Adipocyte (in vitro differentiated cells): ENCODE data around the gene TRIP13.
"Not testable (repeated sequence)": the region's sequence is repeated elsewhere in the genome, so short reads cannot be mapped to it uniquely, and the experiment has no call there.

ENCODE experiments used
- DNase-seq: peaks from one replicate; pipeline ENCODE4 v3.0.0-alpha.2; 2015; ENCODE audit warnings: low read depth
- H3K27me3 ChIP-seq: replicated peaks from 2 replicates; pipeline ENCODE4 v1.7.0; 2013; ENCODE audit warnings: mild to moderate bottlenecking, low read length, moderate library complexity; ENCODE audit not compliant: control insufficient read depth, insufficient read depth
- H3K36me3 ChIP-seq: 2 replicates; pipeline ENCODE4 v1.7.0; 2013; ENCODE audit warnings: low read length, mild to moderate bottlenecking, moderate library complexity; ENCODE audit not compliant: control insufficient read depth, insufficient read depth, severe bottlenecking
- H3K4me1 ChIP-seq: 2 replicates; pipeline ENCODE4 v1.7.0; 2013; ENCODE audit warnings: mild to moderate bottlenecking, low read length, moderate library complexity; ENCODE audit not compliant: control insufficient read depth, insufficient read depth
- H3K4me3 ChIP-seq: 2 replicates; pipeline ENCODE4 v1.7.0; 2013; ENCODE audit warnings: mild to moderate bottlenecking, low read length, moderate library complexity
- H3K9ac ChIP-seq: 2 replicates; pipeline ENCODE4 v1.7.0; 2013; ENCODE audit warnings: mild to moderate bottlenecking, low read length, moderate library complexity
- H3K9me3 ChIP-seq: 2 replicates; pipeline ENCODE4 v1.7.0; 2013; ENCODE audit warnings: mild to moderate bottlenecking, low read length, moderate library complexity; ENCODE audit not compliant: control insufficient read depth

The TRIP13 gene

DNA sequence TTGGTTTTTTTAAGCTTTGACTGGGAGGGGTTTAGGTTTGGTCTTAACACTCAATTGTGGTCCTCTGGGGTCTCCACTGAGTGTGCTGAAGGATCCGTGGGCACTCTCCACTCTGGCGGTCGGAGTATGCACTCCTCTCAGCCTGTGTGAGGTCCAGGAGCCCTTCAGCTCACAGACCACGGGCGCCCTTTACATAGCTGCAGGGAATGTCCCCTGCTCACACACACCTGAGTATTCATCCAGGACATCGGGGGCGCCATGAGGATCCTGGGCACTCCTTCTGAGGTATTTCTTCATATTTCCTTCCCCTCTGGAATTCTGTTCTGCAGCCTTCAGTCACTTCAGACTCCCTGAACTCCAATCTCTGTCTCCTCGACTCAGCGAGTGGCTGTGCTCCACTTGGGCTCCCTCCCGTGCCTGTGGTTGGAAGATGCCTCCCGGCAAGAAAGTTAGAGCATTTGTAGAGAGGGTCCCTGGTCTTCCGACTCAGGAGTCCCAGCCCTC lies 12.5 kb downstream of the TRIP13 start:
- Histone ChIP-seq H3K4me1 (no peaks in the 10 kb centered on the region), H3K4me3 (no peak overlapping the region), H3K27me3 (no peaks in the 10 kb centered on the region), H3K36me3 (peaks cover 3% of the 10 kb centered on the region), H3K9ac (no peak overlapping the region), H3K9me3 (no peaks in the 10 kb centered on the region)
- DNase-seq = no peak

DNA sequence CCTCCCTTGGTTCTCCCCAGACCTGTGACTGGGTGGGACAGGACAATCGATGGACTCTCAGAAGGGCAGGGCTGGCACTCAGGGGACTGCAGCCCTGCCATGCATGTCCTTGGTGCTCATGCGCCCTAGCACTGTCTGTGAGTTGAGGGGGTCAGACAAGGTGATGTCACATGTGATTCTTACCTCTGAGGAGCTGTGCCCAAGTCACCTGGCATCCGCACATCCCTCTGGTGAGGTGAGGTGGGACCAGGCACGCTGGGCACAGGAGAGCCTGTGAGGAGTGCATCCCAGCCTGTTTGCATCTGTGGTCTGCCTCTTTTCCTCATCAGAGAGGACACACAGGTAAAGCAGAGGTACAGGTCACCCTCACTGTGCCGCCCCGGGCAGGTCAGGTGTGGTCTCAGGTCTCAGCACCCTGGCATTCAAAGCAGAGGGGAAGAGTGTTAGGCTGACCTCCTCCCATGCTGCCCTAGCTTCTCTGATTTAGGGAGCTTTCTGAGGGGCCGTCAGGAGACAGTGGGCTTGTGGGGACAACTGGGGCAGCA lies 14.8 kb downstream of the TRIP13 start:
- Histone ChIP-seq H3K27me3 (no peaks in the 10 kb centered on the region), H3K9ac (no peak overlapping the region), H3K36me3 (peaks cover 3% of the 10 kb centered on the region), H3K4me1 (no peaks in the 10 kb centered on the region), H3K4me3 (no peak overlapping the region), H3K9me3 (no peaks in the 10 kb centered on the region)
- no peak for DNase-seq

DNA sequence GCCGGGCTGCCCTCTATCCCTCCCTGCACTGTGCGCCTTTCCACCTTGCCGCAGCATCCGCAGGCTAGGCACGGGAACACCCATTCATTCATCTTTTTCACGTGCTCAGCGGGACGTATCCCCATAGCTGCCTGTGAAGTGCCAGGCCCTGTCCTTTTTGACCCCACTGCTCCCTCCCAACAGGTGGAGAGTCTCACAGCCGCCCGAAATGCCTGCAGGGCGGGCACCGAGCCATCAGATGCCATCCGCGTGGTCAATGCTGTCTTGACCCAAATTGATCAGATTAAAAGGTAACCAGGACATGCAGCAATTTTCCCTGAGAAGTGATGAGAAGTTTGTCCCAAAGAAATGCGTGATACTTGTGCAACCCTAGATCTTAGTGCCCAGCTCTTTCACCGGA lies 15.5 kb downstream of the TRIP13 start:
- no peaks in the 10 kb centered on the region for H3K4me1 ChIP-seq
- H3K4me3 ChIP-seq = no peak overlapping the region
- H3K9me3 ChIP-seq = no peaks in the 10 kb centered on the region
- no peak for DNase-seq
- no peaks in the 10 kb centered on the region for H3K27me3 ChIP-seq
- H3K9ac ChIP-seq = no peak overlapping the region
- peaks cover 3% of the 10 kb centered on the region for H3K36me3 ChIP-seq

DNA sequence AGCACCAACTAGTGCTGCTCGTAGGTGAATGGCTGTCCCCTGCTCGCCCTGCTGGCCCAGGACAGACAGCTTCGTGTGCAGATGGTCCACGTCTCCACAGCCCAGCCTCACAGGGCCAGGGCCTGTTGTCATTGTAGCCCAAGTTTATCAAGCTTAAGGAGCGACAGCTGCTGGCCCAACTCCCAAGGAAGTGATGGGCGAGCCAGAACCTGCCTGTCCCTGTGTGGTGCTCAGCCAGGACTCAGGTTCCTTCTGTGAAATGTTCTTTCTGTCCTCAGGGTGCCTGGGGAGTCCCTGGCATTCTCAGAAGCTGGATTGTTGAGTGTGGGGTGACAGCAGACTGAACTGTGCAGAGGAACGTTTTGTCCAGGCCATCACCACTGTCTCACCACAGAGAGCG lies 16.4 kb downstream of the TRIP13 start:
- H3K36me3 ChIP-seq = peaks cover 3% of the 10 kb centered on the region
- H3K27me3 ChIP-seq = no peaks in the 10 kb centered on the region
- H3K9ac ChIP-seq = no peak overlapping the region
- H3K4me1 ChIP-seq = no peaks in the 10 kb centered on the region
- H3K9me3 ChIP-seq = no peaks in the 10 kb centered on the region
- no peak for DNase-seq
- no peak overlapping the region for H3K4me3 ChIP-seq

DNA sequence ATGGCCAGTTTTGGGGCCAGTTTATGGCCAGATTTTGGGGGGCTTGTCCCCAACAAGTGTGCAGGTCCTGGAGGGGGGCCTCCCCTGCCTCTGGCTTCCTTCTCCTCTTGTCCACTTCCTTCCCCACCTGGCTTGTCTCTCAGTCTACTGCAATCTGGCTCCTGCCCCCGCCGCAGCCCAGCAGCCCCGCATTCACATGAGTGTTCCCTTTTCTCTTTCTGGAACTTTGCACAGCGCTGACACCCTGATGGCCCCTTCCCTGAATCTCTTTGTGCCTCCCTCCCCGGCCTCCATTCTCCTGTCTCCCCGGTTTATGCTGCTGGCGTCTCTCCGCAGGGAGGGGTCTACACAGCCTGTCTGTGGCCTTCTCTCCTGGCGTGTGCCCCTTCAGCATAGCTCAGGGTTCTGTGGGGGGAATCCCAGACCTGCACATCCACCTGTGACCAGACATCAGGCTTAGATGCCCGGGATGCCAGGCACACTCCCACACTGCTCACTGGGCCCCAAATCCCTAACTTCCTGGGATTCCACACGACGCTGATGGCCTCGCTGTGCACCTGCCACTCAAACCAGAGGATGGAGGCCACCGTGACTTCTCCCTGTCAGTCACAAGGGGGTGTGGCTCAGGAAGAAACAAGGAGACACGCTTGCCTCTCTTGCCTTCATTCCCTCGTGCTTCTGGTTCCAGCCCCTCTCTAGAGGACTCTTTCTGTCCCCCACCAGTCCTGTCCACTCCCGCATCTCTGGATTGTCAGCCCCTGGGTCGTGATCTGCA lies 17.5 kb downstream of the TRIP13 start:
- no peak for DNase-seq
- Histone ChIP-seq H3K9me3 (no peaks in the 10 kb centered on the region), H3K4me3 (no peak overlapping the region), H3K36me3 (peaks cover 3% of the 10 kb centered on the region), H3K4me1 (no peaks in the 10 kb centered on the region), H3K9ac (no peak overlapping the region), H3K27me3 (no peaks in the 10 kb centered on the region)

DNA sequence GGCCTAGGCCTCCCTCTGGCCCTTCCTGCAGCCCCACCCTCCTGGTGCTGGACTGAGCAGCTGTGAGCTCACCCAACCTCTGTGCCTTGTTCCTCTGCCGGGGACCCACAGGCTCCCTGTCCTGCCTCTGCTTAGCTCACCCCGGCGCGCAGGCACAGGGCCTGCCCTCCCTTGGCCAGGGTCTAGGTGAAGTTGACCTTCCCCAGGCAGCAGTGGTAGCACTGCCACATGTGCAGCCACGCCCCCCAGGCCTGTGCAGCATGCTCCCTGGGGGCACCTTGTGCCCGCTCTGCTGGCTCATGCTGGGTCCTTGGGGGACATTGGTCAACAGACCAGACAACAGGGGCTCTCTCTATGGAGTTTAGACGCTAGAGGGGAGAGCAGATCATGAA lies 18.1 kb downstream of the TRIP13 start:
- peaks cover 3% of the 10 kb centered on the region for H3K36me3 ChIP-seq

DNA sequence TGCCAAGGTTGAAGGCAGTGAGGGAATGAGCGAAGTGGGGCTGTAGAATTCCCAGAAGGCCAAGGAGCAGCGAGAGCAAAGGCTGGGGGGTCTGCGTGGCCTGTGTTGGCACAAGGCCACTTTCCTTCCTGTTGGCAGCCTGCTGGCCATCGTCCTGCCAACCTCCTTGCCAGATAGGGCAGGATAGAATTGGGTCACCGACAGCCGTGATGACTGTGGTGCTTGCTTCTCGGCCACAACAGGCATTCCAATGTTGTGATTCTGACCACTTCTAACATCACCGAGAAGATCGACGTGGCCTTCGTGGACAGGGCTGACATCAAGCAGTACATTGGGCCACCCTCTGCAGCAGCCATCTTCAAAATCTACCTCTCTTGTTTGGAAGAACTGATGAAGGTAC lies 18.9 kb downstream of the TRIP13 start:
- no peaks in the 10 kb centered on the region for H3K27me3 ChIP-seq
- DNase-seq = no peak
- no peak overlapping the region for H3K9ac ChIP-seq
- no peak overlapping the region for H3K4me3 ChIP-seq
- H3K4me1 ChIP-seq = no peaks in the 10 kb centered on the region
- peaks cover 3% of the 10 kb centered on the region for H3K36me3 ChIP-seq
- no peaks in the 10 kb centered on the region for H3K9me3 ChIP-seq

More for the DNA sequence above, 18.1 kb downstream of the TRIP13 start:
- Histone ChIP-seq H3K27me3 (no peaks in the 10 kb centered on the region), H3K9ac (no peak overlapping the region), H3K4me1 (no peaks in the 10 kb centered on the region), H3K9me3 (no peaks in the 10 kb centered on the region), H3K4me3 (no peak overlapping the region)
- no peak for DNase-seq

DNA sequence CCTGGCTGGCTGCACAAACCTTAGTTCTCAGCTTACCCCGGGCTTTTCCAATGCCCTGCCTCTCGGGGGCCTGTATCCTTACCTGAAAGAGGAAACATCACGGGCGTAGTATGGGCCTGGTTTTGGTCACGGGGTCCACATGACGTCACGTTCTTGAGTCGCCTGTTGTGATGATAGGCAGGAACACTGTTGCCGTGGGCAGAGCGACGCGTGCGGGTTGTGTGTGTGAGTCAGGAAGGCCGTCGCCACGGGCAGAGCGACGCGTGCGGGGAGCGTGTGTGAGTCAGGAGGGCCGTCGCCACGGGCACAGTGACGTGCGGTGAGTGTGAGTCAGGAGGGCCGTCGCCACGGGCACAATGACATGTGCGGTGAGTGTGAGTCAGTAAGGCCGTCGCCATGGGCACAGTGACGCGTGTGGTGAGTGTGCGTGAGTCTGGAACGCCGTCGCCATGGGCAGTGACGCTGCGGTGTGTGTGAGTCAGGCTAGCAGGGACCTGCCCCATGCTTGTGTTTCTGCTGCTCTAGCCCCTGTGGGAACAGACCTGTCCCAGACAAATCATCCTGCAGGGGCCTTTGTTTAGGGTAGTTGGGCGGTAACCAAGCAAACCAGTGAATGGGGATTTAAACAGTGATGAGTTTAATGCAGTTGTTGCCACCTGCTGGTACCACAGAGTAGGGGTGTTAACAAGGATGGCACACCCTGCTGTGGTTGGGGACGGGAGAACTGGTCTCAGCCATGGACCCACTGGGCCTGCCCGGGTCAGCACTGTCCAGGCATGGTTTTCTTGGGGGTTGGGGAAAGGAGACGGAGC lies 19.8 kb downstream of the TRIP13 start:
- no peak for DNase-seq

DNA sequence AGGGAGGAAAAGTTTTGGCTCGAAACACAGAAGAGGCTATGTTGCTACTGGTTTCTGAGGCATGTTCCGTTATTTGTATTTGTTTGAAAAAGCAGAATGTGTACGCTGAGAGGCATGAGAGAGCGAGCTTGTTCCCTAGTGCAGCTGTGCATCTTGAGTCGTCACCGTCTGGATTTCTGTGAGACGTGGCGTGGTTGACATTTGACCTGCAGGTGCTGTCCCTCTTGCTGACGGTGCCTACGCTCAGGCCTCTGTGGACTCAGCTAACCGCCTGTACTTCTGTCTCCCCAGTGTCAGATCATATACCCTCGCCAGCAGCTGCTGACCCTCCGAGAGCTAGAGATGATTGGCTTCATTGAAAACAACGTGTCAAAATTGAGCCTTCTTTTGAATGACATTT lies 21.5 kb downstream of the TRIP13 start:
- H3K27me3 ChIP-seq = no peaks in the 10 kb centered on the region
- H3K36me3 ChIP-seq = no peaks in the 10 kb centered on the region
- no peak for DNase-seq
- no peaks in the 10 kb centered on the region for H3K9me3 ChIP-seq
- H3K4me1 ChIP-seq = no peaks in the 10 kb centered on the region
- H3K4me3 ChIP-seq = no peak overlapping the region
- H3K9ac ChIP-seq = no peak overlapping the region

More for the DNA sequence above, 19.8 kb downstream of the TRIP13 start:
- H3K4me1 ChIP-seq = no peaks in the 10 kb centered on the region
- H3K27me3 ChIP-seq = no peaks in the 10 kb centered on the region
- no peak overlapping the region for H3K4me3 ChIP-seq
- peaks cover 3% of the 10 kb centered on the region for H3K36me3 ChIP-seq
- no peak overlapping the region for H3K9ac ChIP-seq
- H3K9me3 ChIP-seq = no peaks in the 10 kb centered on the region

DNA sequence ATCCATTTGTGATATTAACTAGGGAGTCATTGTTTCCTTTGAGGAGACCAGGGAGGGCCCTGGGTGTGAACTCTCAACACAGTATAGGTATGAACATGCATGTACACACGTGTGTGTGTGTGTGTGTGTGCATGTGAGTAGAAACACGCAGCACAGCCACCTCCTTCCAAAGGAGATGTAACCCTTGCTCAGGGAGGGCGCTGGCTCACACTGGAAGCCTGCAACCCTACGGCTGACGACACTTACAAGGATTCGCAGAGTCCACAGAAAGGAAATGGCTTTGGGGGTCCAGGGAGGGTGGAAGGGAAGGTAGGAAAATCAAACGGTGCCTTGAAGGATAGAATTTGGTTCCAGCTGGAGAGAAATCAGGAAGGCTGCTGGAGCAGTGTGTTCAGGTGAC lies 21.9 kb downstream of the TRIP13 start:
- DNase-seq = no peak
- Histone ChIP-seq H3K9ac (no peak overlapping the region), H3K4me3 (no peak overlapping the region), H3K9me3 (no peaks in the 10 kb centered on the region), H3K36me3 (no peaks in the 10 kb centered on the region), H3K4me1 (no peaks in the 10 kb centered on the region), H3K27me3 (no peaks in the 10 kb centered on the region)

DNA sequence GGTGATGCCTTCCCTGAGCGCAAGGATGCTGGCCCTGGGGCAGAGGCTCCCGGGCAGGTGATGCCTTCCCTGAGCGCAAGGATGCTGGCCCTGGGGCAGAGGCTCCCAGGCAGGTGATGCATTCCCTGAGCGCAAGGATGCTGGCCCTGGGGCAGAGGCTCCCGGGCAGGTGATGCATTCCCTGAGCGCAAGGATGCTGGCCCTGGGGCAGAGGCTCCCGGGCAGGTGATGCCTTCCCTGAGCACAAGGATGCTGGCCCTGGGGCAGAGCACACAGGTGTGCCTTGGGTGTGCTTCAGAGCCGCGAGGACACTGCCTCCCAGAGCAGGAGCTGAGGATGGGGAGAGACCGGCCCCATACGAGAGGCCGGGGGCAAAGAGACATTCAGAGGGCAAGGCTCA lies 22.7 kb downstream of the TRIP13 start:
- H3K4me1 ChIP-seq, DNase-seq, H3K27me3 ChIP-seq, H3K9ac ChIP-seq, H3K4me3 ChIP-seq, H3K36me3 ChIP-seq, H3K9me3 ChIP-seq: not testable (repeated sequence)
